ENCODE data around the gene GNPTG. TPM values are rescaled to one million over a fixed set of nuclear protein-coding genes. Genes with fewer than 3 reads are reported as not detected.

The GNPTG gene
- total RNA-seq, 1 donor from 2014 or later, result 11.8 TPM

- Mint-ChIP-seq H3K27ac (no peak overlapping the region), H3K36me3 (peaks cover 6% of the 10 kb centered on the region), H3K9me3 (no peaks in the 10 kb centered on the region), H3K4me3 (no peak overlapping the region), H3K4me1 (no peaks in the 10 kb centered on the region), H3K27me3 (ENCODE audit: insufficient read depth, low read depth) (no peaks in the 10 kb centered on the region)
- Histone ChIP-seq H3K27ac (no peak overlapping the region), H4K20me1 (ENCODE audit: low read depth) (no peaks in the 10 kb centered on the region), H3K9ac (no peak overlapping the region), H3K27me3 (no peaks in the 10 kb centered on the region), H3K9me3 (ENCODE audit: low read depth) (no peaks in the 10 kb centered on the region), H3F3A (ENCODE audit: low read depth) (no peaks in the 10 kb centered on the region), H3K4me3 (no peak overlapping the region), H2AFZ (replicated peaks) (no peak overlapping the region), H3K36me3 (no peaks in the 10 kb centered on the region), H3K4me2 (no peak overlapping the region), H3K4me1 (no peaks in the 10 kb centered on the region), H3K79me2 (ENCODE audit: low read depth) (no peaks in the 10 kb centered on the region)
- no peak for TF ChIP-seq EZH2 (IDR thresholded peaks at IDR 0.05)
- TF ChIP-seq, protein P1, sequence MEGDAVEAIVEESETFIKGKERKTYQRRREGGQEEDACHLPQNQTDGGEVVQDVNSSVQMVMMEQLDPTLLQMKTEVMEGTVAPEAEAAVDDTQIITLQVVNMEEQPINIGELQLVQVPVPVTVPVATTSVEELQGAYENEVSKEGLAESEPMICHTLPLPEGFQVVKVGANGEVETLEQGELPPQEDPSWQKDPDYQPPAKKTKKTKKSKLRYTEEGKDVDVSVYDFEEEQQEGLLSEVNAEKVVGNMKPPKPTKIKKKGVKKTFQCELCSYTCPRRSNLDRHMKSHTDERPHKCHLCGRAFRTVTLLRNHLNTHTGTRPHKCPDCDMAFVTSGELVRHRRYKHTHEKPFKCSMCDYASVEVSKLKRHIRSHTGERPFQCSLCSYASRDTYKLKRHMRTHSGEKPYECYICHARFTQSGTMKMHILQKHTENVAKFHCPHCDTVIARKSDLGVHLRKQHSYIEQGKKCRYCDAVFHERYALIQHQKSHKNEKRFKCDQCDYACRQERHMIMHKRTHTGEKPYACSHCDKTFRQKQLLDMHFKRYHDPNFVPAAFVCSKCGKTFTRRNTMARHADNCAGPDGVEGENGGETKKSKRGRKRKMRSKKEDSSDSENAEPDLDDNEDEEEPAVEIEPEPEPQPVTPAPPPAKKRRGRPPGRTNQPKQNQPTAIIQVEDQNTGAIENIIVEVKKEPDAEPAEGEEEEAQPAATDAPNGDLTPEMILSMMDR (IDR thresholded peaks at IDR 0.05), result no peak
- TF ChIP-seq EZH2phosphoT487 (IDR thresholded peaks at IDR 0.05), result no peak
- no peak for DNase-seq (ENCODE audit: low spot score)
These were observed 38.6 kb downstream of the GNPTG start for GRCh38 chr16:1390239-1390779.

DNA sequence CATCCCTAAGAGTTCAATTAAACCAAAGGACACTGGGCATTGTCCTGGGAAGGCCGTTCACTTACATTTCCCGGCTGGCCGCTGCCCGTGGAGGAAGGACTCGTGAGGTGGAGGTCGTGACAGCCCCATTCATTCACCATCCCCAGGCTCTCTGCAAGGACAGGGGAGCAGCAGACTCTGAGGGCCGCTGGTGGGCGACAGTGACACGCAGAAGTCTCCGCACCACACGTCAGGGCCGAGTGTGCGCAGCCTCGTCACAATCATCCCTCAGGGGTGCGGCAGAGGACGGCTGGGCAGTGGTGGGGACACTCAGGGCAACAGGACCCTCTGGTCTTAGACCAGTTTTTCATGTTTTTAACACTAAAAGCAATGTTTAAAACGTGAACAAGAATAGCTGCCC, 41.1 kb downstream of the GNPTG start:
- Histone ChIP-seq H3K4me2 (no peak overlapping the region), H3K4me3 (no peak overlapping the region), H3K79me2 (ENCODE audit: low read depth) (no peaks in the 10 kb centered on the region), H2AFZ (replicated peaks) (no peak overlapping the region), H4K20me1 (ENCODE audit: low read depth) (no peaks in the 10 kb centered on the region), H3K4me1 (no peaks in the 10 kb centered on the region), H3F3A (ENCODE audit: low read depth) (no peaks in the 10 kb centered on the region), H3K27ac (no peak overlapping the region), H3K9ac (no peak overlapping the region), H3K9me3 (ENCODE audit: low read depth) (no peaks in the 10 kb centered on the region), H3K36me3 (no peaks in the 10 kb centered on the region), H3K27me3 (no peaks in the 10 kb centered on the region)
- Mint-ChIP-seq H3K27ac (no peak overlapping the region), H3K4me1 (no peaks in the 10 kb centered on the region), H3K9me3 (no peaks in the 10 kb centered on the region), H3K4me3 (no peak overlapping the region), H3K27me3 (ENCODE audit: insufficient read depth, low read depth) (no peaks in the 10 kb centered on the region), H3K36me3 (peaks cover 9% of the 10 kb centered on the region)
- no peak for DNase-seq (ENCODE audit: low spot score)
- TF ChIP-seq EZH2phosphoT487 (IDR thresholded peaks at IDR 0.05) (no peak), EZH2 (IDR thresholded peaks at IDR 0.05) (no peak)
- TF ChIP-seq, protein P1 (IDR thresholded peaks at IDR 0.05), result no peak

DNA sequence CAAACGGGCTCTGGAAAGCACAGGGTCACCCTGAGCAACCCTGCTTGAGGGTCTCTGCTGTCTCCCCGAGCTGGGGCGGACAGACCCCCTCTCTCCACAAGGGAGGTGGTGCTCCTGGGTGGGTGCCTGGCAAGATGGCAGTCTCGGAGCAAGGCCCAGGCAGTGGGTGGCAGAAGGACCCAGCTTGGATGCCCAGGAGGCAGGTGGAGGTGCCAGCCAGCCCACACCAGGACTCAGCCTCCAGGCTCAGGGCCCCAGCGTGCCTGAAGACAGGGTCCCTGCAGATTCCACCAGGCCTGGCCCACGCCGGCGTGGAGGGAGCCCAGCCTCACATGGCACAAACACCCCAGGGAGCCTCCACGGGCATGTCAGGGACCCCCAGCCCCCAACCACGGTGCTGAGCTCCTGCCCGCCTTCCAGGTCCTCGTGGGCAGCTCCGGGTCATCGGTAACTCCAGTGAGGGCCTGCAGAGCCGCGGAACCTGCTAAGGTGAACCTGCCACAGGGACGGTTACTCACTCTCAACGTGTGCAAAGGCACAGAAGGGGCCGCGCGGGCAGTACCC, 42.0 kb downstream of the GNPTG start:
- Histone ChIP-seq H3K79me2 (ENCODE audit: low read depth) (no peaks in the 10 kb centered on the region), H3K36me3 (no peaks in the 10 kb centered on the region), H3F3A (ENCODE audit: low read depth) (no peaks in the 10 kb centered on the region)

More for the DNA sequence above, 42.0 kb downstream of the GNPTG start:
- no peaks in the 10 kb centered on the region for H3K27me3 ChIP-seq
- no peak for DNase-seq (ENCODE audit: low spot score)
- no peak overlapping the region for H3K4me2 ChIP-seq
- Mint-ChIP-seq H3K36me3 (peaks cover 9% of the 10 kb centered on the region), H3K4me1 (no peaks in the 10 kb centered on the region), H3K4me3 (no peak overlapping the region), H3K27me3 (ENCODE audit: insufficient read depth, low read depth) (no peaks in the 10 kb centered on the region), H3K27ac (no peak overlapping the region), H3K9me3 (no peaks in the 10 kb centered on the region)
- no peak overlapping the region for H3K9ac ChIP-seq
- H2AFZ ChIP-seq (replicated peaks), result no peak overlapping the region
- TF ChIP-seq EZH2 (IDR thresholded peaks at IDR 0.05) (no peak), EZH2phosphoT487 (IDR thresholded peaks at IDR 0.05) (no peak)
- TF ChIP-seq, protein P1 (IDR thresholded peaks at IDR 0.05), result no peak
- no peak overlapping the region for H3K4me3 ChIP-seq
- H3K9me3 ChIP-seq (ENCODE audit: low read depth), result no peaks in the 10 kb centered on the region
- H4K20me1 ChIP-seq (ENCODE audit: low read depth), result no peaks in the 10 kb centered on the region
- H3K27ac ChIP-seq, result no peak overlapping the region
- H3K4me1 ChIP-seq, result no peaks in the 10 kb centered on the region
